ENCODE data around the gene CXCR4. TPM values are rescaled to one million over a fixed set of nuclear protein-coding genes. Genes with fewer than 3 reads are reported as not detected.

The CXCR4 gene
- total and polyA plus RNA-seq, 9 of the 15 experiments (the other 6 are each of a cell fraction or from before 2014, with no cell fraction given): 0.07 to 0.45 (median 0.17) TPM; not detected in 3

DNA sequence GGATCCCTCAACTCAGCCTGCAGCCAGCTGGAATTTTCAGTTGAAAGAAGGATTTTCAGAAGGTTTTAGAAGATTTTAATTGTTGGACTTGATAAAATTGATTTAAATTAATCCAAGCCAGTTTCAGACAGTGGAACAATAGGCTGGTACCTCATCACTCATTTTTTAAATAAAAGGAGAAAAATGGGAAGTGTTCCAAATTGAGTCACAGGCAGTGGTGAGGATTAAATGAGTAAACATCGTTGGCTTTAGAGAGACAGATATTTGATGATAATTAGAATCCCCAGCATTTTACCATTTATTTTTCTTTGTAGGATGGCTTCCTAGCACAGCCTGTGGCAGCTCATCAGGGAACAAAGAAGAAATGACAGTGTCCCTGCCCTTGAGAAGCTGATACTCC, 7.4 kb downstream of the CXCR4 start:
- TF ChIP-seq SFPQ (IDR thresholded peaks at IDR 0.05; ENCODE audit: low read depth, low read length) (no peak), MAFF (IDR thresholded peaks at IDR 0.05; ENCODE audit: low read length) (no peak), ZNF408 (CRISPR knock-in tag; IDR thresholded peaks at IDR 0.05; ENCODE audit: low read depth) (no peak), ZNF561 (CRISPR knock-in tag; conservative IDR thresholded peaks at IDR 0.05) (no peak), SMAD3 (CRISPR knock-in tag; conservative IDR thresholded peaks at IDR 0.05) (no peak), XRCC3 (IDR thresholded peaks at IDR 0.05) (no peak), HMGXB4 (CRISPR knock-in tag; IDR thresholded peaks at IDR 0.05) (no peak), BRCA1 (IDR thresholded peaks at IDR 0.05) (no peak), BRCA1 (CRISPR knock-in tag; IDR thresholded peaks at IDR 0.05) (no peak), CTBP1 (IDR thresholded peaks at IDR 0.05; ENCODE audit: borderline replicate concordance) (no peak)
- TF ChIP-seq, protein P1, sequence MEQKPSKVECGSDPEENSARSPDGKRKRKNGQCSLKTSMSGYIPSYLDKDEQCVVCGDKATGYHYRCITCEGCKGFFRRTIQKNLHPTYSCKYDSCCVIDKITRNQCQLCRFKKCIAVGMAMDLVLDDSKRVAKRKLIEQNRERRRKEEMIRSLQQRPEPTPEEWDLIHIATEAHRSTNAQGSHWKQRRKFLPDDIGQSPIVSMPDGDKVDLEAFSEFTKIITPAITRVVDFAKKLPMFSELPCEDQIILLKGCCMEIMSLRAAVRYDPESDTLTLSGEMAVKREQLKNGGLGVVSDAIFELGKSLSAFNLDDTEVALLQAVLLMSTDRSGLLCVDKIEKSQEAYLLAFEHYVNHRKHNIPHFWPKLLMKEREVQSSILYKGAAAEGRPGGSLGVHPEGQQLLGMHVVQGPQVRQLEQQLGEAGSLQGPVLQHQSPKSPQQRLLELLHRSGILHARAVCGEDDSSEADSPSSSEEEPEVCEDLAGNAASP (IDR thresholded peaks at IDR 0.05): no peak
- TF ChIP-seq, protein P2, sequence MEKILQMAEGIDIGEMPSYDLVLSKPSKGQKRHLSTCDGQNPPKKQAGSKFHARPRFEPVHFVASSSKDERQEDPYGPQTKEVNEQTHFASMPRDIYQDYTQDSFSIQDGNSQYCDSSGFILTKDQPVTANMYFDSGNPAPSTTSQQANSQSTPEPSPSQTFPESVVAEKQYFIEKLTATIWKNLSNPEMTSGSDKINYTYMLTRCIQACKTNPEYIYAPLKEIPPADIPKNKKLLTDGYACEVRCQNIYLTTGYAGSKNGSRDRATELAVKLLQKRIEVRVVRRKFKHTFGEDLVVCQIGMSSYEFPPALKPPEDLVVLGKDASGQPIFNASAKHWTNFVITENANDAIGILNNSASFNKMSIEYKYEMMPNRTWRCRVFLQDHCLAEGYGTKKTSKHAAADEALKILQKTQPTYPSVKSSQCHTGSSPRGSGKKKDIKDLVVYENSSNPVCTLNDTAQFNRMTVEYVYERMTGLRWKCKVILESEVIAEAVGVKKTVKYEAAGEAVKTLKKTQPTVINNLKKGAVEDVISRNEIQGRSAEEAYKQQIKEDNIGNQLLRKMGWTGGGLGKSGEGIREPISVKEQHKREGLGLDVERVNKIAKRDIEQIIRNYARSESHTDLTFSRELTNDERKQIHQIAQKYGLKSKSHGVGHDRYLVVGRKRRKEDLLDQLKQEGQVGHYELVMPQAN (IDR thresholded peaks at IDR 0.05; ENCODE audit: borderline replicate concordance): no peak
- Histone ChIP-seq H3K36me3 (ENCODE audit: control insufficient read depth, insufficient read depth, low read length) (no peaks in the 10 kb centered on the region), H3K4me2 (ENCODE audit: insufficient read depth, low read length) (no peak overlapping the region), H3K79me2 (ENCODE audit: control insufficient read depth, insufficient read depth, low read length) (no peaks in the 10 kb centered on the region), H3K27ac (ENCODE audit: extremely low read depth, low read depth, low read length) (no peak overlapping the region), H2AFZ (ENCODE audit: low read depth, low read length) (no peak overlapping the region), H3K9ac (ENCODE audit: insufficient read depth in 1 of 2, low read depth in 2 of 2, low read length in 2 of 2) (no peak overlapping the region), H3K4me1 (replicated peaks in 1 of 2; ENCODE audit: control insufficient read depth in 2 of 2, insufficient read depth in 2 of 2, low read length in 2 of 2) (no peaks in the 10 kb centered on the region), H4K20me1 (replicated peaks; ENCODE audit: control insufficient read depth, insufficient read depth, low read length) (peaks cover 3% of the 10 kb centered on the region; the same call in 1 of the 2 replicates), H3K9me1 (ENCODE audit: control insufficient read depth, insufficient read depth, low read length) (no peaks in the 10 kb centered on the region), H3K9me3 (replicated peaks; ENCODE audit: control insufficient read depth, insufficient read depth, low read depth, low read length) (no peaks in the 10 kb centered on the region), H3K4me3 (no peak overlapping the region), H3K27me3 (ENCODE audit: control insufficient read depth in 2 of 2, insufficient read depth in 2 of 2, low read length in 2 of 2) (peaks cover 12 to 16% of the 10 kb centered on the region in 2 experiments; a peak in 4 of 5 replicates)
- in situ Hi-C loops (cut with MboI): no loop called here
- ChIA-PET POLR2A (no interaction called here), CTCF (ENCODE audit: low intra/inter-chr PET ratio) (no interaction called here)
- BruUV-seq (replicated peaks): no TSS peak
- FAIRE-seq (no peak), ATAC-seq (no peak), DNase-seq (ENCODE audit: extremely low read depth in 1 of 4, low spot score in 3 of 4) (no peak)
- intact Hi-C loops (cut with micrococcal nuclease): no loop called here
- 0% methylated on average over 1 of the region's 1 CpG for WGBS (ENCODE audit: insufficient coverage, low coverage, missing lambda C conversion rate)

Data from K562 (cell line).